K562 (cell line): ENCODE data around the gene RNF126.

Source experiments
- CREM ChIP-seq: IDR thresholded peaks from 2 replicates; pipeline ENCODE4 v1.6.1; 2014; ENCODE audit warnings: antibody characterized with exemption, low read depth
- ELF1 ChIP-seq: fragments of 200-800 bp; sonication (Bioruptor generic); IDR thresholded peaks from 2 replicates; pipeline ENCODE4 v1.6.1; 2016; ENCODE audit warnings: missing genetic modification characterization, missing compliant biosample characterization
- ERF ChIP-seq: fragments of 450-650 bp; formaldehyde crosslinking; IDR thresholded peaks from 2 replicates; pipeline ENCODE4 v1.4.0; 2020; ENCODE audit warnings: mild to moderate bottlenecking, mixed read lengths
- HDGF ChIP-seq: fragments of 450-650 bp; IDR thresholded peaks from 2 replicates; pipeline ENCODE4 v1.6.1; 2016
- LEF1 ChIP-seq: fragments of 450-650 bp; IDR thresholded peaks from 2 replicates; pipeline ENCODE4 v1.6.1; 2016; ENCODE audit warnings: mild to moderate bottlenecking
- POLR2AphosphoS5 ChIP-seq: IDR thresholded peaks from 2 replicates; pipeline ENCODE4 v1.6.1; 2011; ENCODE audit warnings: mild to moderate bottlenecking, low read depth, low read length, moderate library complexity; ENCODE audit not compliant: control insufficient read depth, insufficient read depth
- SOX6 ChIP-seq: fragments of 450-650 bp; IDR thresholded peaks from 2 replicates; pipeline ENCODE4 v1.6.1; 2014; ENCODE audit warnings: mild to moderate bottlenecking
- TAF1 ChIP-seq: IDR thresholded peaks from 2 replicates; pipeline ENCODE4 v1.6.1; 2011; ENCODE audit warnings: mild to moderate bottlenecking, low read length, moderate library complexity; ENCODE audit not compliant: insufficient read depth, control insufficient read depth, severe bottlenecking; ENCODE audit errors: extremely low read depth
- TCF7L2 ChIP-seq: fragments of 150-350 bp; IDR thresholded peaks from 2 replicates; pipeline ENCODE4 v1.6.1; 2016; ENCODE audit warnings: low read depth, mild to moderate bottlenecking, low read length, moderate library complexity
- YBX1 ChIP-seq: fragments of 450-650 bp; IDR thresholded peaks from 2 replicates; pipeline ENCODE4 v1.7.1; 2016; ENCODE audit warnings: mild to moderate bottlenecking
- ZSCAN29 ChIP-seq: fragments of 450-650 bp; IDR thresholded peaks from 2 replicates; pipeline ENCODE4 v1.6.1; 2017

GRCh38 chr19:657611-658010 is 5.4 kb downstream of the RNF126 start:
- no peak for TF ChIP-seq YBX1
- no peak for TF ChIP-seq CREM
- TF ChIP-seq ZSCAN29, result no peak
- no peak for TF ChIP-seq TAF1
- TF ChIP-seq POLR2AphosphoS5, result no peak
- TF ChIP-seq SOX6, result no peak
- TF ChIP-seq LEF1, result no peak
- no peak for TF ChIP-seq ELF1 (tag)
- TF ChIP-seq HDGF, result no peak
- TF ChIP-seq ERF (CRISPR knock-in tag), result no peak
- TF ChIP-seq TCF7L2, result no peak
